Gastroesophageal sphincter (tissue), 4 donors: ENCODE data around the gene DNTTIP2. TPM values are rescaled to one million over a fixed set of nuclear protein-coding genes. Genes with fewer than 3 reads are reported as not detected.
"Not testable (repeated sequence)": the region's sequence is repeated elsewhere in the genome, so short reads cannot be mapped to it uniquely, and the experiment has no call there.

Experiments
- ATAC-seq: fragments of 150-250 bp; one replicate; pipeline ENCODE4 v1.9.1; 2016; ENCODE audit warnings: mild to moderate bottlenecking, moderate library complexity
- H3K27ac ChIP-seq, 4 donors: fragments of 200-600 bp; sonication (generic) in 3 of 4; 1 replicate in 3 of 4; 2 replicates in 1 of 4; pipeline ENCODE4 v1.5.1; 2016 to 2019
- H3K27me3 ChIP-seq: fragments of 200-600 bp; sonication (generic); one replicate; pipeline ENCODE4 v1.5.1; 2019
- H3K36me3 ChIP-seq, 2 donors: fragments of 200-600 bp; sonication (generic); one replicate each; pipeline ENCODE4 v1.5.1; 2019; ENCODE audit warnings: control low read depth in 1 of 2
- H3K4me1 ChIP-seq, 3 donors: fragments of 200-600 bp; sonication (generic); 1 replicate in 2 of 3; 2 replicates in 1 of 3; pipeline ENCODE4 v1.5.1; 2016 to 2019; ENCODE audit warnings: control low read depth in 2 of 3
- H3K4me3 ChIP-seq, 2 donors: fragments of 200-600 bp; sonication (generic); one replicate each; pipeline ENCODE4 v1.5.1; 2019; ENCODE audit warnings: mild to moderate bottlenecking in 1 of 2, moderate library complexity in 1 of 2
- H3K9me3 ChIP-seq, 3 donors: fragments of 200-600 bp; sonication (generic); one replicate each; pipeline ENCODE4 v1.5.1; 2017 to 2019; ENCODE audit warnings: control low read depth in 2 of 3
- CTCF ChIP-seq, 4 experiments: fragments of 200-600 bp in 2 of 4; fragments of 450-650 bp in 2 of 4; sonication (generic) in 1 of 4; IDR thresholded peaks; one replicate each; pipeline ENCODE4 v1.5.1; 2017 to 2019; ENCODE audit warnings: antibody characterized with exemption in 4 of 4, mild to moderate bottlenecking in 2 of 4, moderate library complexity in 2 of 4
- EP300 ChIP-seq: sonication (generic); formaldehyde crosslinking; IDR thresholded peaks from one replicate; pipeline ENCODE4 v1.6.1; 2017; ENCODE audit warnings: antibody characterized with exemption, mild to moderate bottlenecking
- POLR2A ChIP-seq, 2 donors: fragments of 450-650 bp; IDR thresholded peaks; one replicate each; pipeline ENCODE4 v1.6.1; 2017; ENCODE audit warnings: antibody characterized with exemption in 2 of 2, mild to moderate bottlenecking in 2 of 2, moderate library complexity in 1 of 2
- POLR2AphosphoS5 ChIP-seq: sonication (generic); formaldehyde crosslinking; IDR thresholded peaks from one replicate; pipeline ENCODE4 v1.6.1; 2017; ENCODE audit warnings: antibody characterized with exemption
- whole genome bisulfite sequencing, 2 donors: methylation state at CpG; one replicate each; pipeline ENCODE4 v1.1.5; 2018; ENCODE audit warnings: low coverage in 1 of 2; 5-methylcytosine and 5-hydroxymethylcytosine counted together
- total RNA-seq, 4 donors: library from RNA; depleted of rRNA; stranded (reverse); fragments of >200 nt; gene quantifications; one replicate each; pipeline ENCODE4 v1.1.0, GENCODE V29; 2016

The DNTTIP2 gene
- total RNA-seq, 4 donors from 2014 or later = 30.6 to 42.2 (median 40.3) TPM

- H3K4me1 ChIP-seq = peaks cover 0 to 41% (median 13%) of the 10 kb centered on the region in 3 donors
- 80 to 88% methylated on average over 2 to 4 of the region's 4 CpGs for WGBS, 2 donors
- H3K27me3 ChIP-seq = no peaks in the 10 kb centered on the region
- peak overlapping the region in 1 of 4 donors; percentile 92 for H3K27ac ChIP-seq
- ATAC-seq = no peak
- H3K36me3 ChIP-seq = peaks cover 5 to 52% of the 10 kb centered on the region in 2 donors
- H3K9me3 ChIP-seq = no peaks in the 10 kb centered on the region
- H3K4me3 ChIP-seq = peak overlapping the region in 1 of 2 donors; percentile 92
- TF ChIP-seq CTCF (IDR thresholded peaks at IDR 0.05) (no peak), POLR2A (IDR thresholded peaks at IDR 0.05) (no peak), EP300 (no peak), POLR2AphosphoS5 (no peak)
These were observed 1.5 kb downstream of the DNTTIP2 start for GRCh38 chr1:93877529-93877928.

GRCh38 chr1:93876244-93876643 is 2.8 kb downstream of the DNTTIP2 start:
- no peak overlapping the region for H3K27ac ChIP-seq
- no peak for ATAC-seq
- peaks cover 0 to 41% (median 13%) of the 10 kb centered on the region in 3 donors for H3K4me1 ChIP-seq
- no peaks in the 10 kb centered on the region for H3K27me3 ChIP-seq
- WGBS, 2 donors = 50% methylated on average over 1 of the region's 1 CpG
- H3K36me3 ChIP-seq = peaks cover 9 to 65% of the 10 kb centered on the region in 2 donors
- H3K4me3 ChIP-seq = no peak overlapping the region
- TF ChIP-seq EP300 (no peak), POLR2A (IDR thresholded peaks at IDR 0.05) (no peak), POLR2AphosphoS5 (no peak), CTCF (IDR thresholded peaks at IDR 0.05) (no peak)
- H3K9me3 ChIP-seq = no peaks in the 10 kb centered on the region

- peaks cover 17 to 86% of the 10 kb centered on the region in 2 donors for H3K36me3 ChIP-seq
- ATAC-seq = no peak
- H3K4me1 ChIP-seq = peaks cover 0 to 33% (median 13%) of the 10 kb centered on the region in 3 donors
- TF ChIP-seq POLR2AphosphoS5 (no peak), CTCF (IDR thresholded peaks at IDR 0.05) (peak in 3 of 4 experiments; percentile 33 to 38 (median 37)), POLR2A (IDR thresholded peaks at IDR 0.05) (no peak)
- H3K27ac ChIP-seq = no peak overlapping the region
- H3K4me3 ChIP-seq = no peak overlapping the region
- H3K27me3 ChIP-seq = no peaks in the 10 kb centered on the region
- WGBS, 2 donors = 52 to 67% methylated on average over 3 of the region's 3 CpGs
- no peaks in the 10 kb centered on the region for H3K9me3 ChIP-seq
These were observed 4.9 kb downstream of the DNTTIP2 start for GRCh38 chr1:93874025-93874651.

- H3K27ac ChIP-seq = no peak overlapping the region
- H3K9me3 ChIP-seq = no peaks in the 10 kb centered on the region
- TF ChIP-seq EP300 (no peak), POLR2A (IDR thresholded peaks at IDR 0.05) (no peak), POLR2AphosphoS5 (no peak), CTCF (IDR thresholded peaks at IDR 0.05) (no peak)
- H3K27me3 ChIP-seq = no peaks in the 10 kb centered on the region
- ATAC-seq = no peak
- WGBS, 2 donors = 53 to 55% methylated on average over 4 of the region's 4 CpGs
- peaks cover 20 to 97% of the 10 kb centered on the region in 2 donors for H3K36me3 ChIP-seq
- no peak overlapping the region for H3K4me3 ChIP-seq
- H3K4me1 ChIP-seq = peaks cover 0 to 9% (median 3%) of the 10 kb centered on the region in 3 donors
These were observed 7.6 kb downstream of the DNTTIP2 start for GRCh38 chr1:93871366-93871765.

GRCh38 chr1:93869653-93870052 is 9.4 kb downstream of the DNTTIP2 start:
- no peak overlapping the region for H3K4me3 ChIP-seq
- no peaks in the 10 kb centered on the region for H3K27me3 ChIP-seq
- ATAC-seq = no peak
- no peaks in the 10 kb centered on the region for H3K9me3 ChIP-seq
- no peaks in the 10 kb centered on the region for H3K4me1 ChIP-seq
- WGBS, 2 donors = 87 to 92% methylated on average over 5 of the region's 5 CpGs
- no peak overlapping the region for H3K27ac ChIP-seq
- peaks cover 17 to 80% of the 10 kb centered on the region in 2 donors for H3K36me3 ChIP-seq
- no peak for TF ChIP-seq CTCF (IDR thresholded peaks at IDR 0.05)
- TF ChIP-seq POLR2A (IDR thresholded peaks at IDR 0.05) = no peak
- TF ChIP-seq POLR2AphosphoS5 = no peak
- TF ChIP-seq EP300 = no peak

GRCh38 chr1:93868492-93868891 is 10.5 kb downstream of the DNTTIP2 start:
- peaks cover 15 to 69% of the 10 kb centered on the region in 2 donors for H3K36me3 ChIP-seq
- not testable (repeated sequence) for H3K27me3 ChIP-seq, H3K27ac ChIP-seq, H3K9me3 ChIP-seq, ATAC-seq, H3K4me3 ChIP-seq, H3K4me1 ChIP-seq
- 57 to 79% methylated on average over 1 of the region's 1 CpG for WGBS, 2 donors
